ENCODE data around the gene PRKCZ. TPM values are rescaled to one million over a fixed set of nuclear protein-coding genes. Genes with fewer than 3 reads are reported as not detected.

PRKCZ gene
- polyA plus RNA-seq, 1 of the 3 experiments (the other 2 are of a cell fraction): 24.2 TPM

DNA sequence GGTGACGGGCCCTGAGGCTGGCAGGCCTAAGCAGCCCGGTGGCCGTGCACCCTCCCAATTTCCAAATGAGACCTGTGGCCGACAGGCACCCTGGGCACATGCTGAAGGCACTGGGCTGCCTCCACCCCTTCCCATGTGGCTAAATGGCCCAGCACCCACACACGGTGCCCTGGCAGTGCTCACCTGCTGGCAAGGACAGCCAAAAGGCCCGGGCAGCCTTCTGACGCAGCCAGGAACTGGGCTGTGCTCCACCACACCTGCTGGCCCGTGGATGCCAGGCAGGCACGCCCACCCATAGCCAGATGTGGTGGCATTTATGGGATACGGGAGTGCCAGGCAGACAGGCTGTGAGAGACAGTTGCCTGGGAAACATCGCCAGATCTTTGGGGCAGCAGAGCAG is 148.4 kb downstream of the PRKCZ start (continued):
- TF ChIP-seq TAF1 (IDR thresholded peaks at IDR 0.05; ENCODE audit: borderline replicate concordance, low read depth, low read length) (no peak), TEAD4 (IDR thresholded peaks at IDR 0.05; ENCODE audit: borderline replicate concordance, insufficient read depth) (no peak), SIN3A (IDR thresholded peaks at IDR 0.05; ENCODE audit: borderline replicate concordance, low read depth, low read length) (no peak), FOXM1 (IDR thresholded peaks at IDR 0.05; ENCODE audit: low read depth) (no peak), EZH2phosphoT487 (IDR thresholded peaks at IDR 0.05; ENCODE audit: borderline replicate concordance, low read depth) (no peak)

DNA sequence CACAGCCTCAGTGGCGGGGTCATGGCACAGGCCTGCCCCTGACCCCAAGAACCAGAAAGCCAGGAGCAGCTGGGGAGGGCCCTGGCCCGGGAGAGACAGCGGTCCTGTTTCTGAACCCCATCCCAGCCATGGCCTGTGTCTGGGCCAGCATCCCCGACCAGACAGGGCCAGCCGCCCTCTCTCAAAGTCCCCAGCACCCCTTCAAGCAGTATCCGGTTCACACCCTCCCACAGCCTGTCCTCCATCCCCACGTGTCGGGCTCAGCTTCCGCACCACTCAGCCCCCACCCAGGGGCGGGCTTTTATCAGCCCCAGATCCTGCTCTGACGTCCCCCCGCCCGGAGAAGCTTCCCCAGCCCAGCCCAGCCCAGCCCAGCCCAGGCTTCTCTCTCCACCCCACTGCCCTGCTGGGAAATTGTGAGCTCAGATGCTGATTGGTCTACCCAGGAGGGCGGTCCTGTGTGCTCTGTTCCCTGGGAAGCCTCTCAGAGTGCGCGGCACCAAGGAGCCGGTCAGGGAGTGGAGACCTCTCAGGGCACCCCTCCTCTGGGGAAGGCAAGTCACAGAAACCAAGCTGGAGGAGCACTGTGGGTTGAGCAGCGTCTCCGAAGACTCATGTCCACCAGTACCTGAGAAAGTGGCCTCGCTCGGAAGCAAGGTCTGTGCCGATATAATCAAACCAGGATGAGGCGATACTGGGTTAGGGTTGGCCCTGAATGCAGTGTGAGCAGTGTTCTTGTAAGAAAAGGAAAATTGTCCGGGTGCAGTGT is 149.0 kb downstream of the PRKCZ start:
- Histone ChIP-seq H3K9me3 (no peaks in the 10 kb centered on the region), H3K4me2 (no peak overlapping the region), H3K79me2 (ENCODE audit: insufficient read depth) (no peaks in the 10 kb centered on the region), H3K4me1 (ENCODE audit: control insufficient read depth in 1 of 2, insufficient read depth in 2 of 2, low read depth in 1 of 2, low read length in 1 of 2) (peaks cover 0 to 22% of the 10 kb centered on the region in 2 experiments; a peak in 1 of 4 replicates), H3F3A (replicated peaks; ENCODE audit: insufficient read depth) (no peaks in the 10 kb centered on the region), H3K9ac (no peak overlapping the region), H3K27me3 (ENCODE audit: insufficient read depth) (no peaks in the 10 kb centered on the region), H3K4me3 (ENCODE audit: low read depth in 2 of 2, low read length in 1 of 2) (peak overlapping the region in 1 of 2 experiments; percentile 33; a peak in 1 of 4 replicates), H3K27ac (ENCODE audit: low read depth in 2 of 2, low read length in 1 of 2) (peak overlapping the region in 1 of 2 experiments; percentile 71; a peak in 2 of 4 replicates), H3K36me3 (replicated peaks in 1 of 2; ENCODE audit: control insufficient read depth in 1 of 2, insufficient read depth in 2 of 2, low read length in 1 of 2) (no peaks in the 10 kb centered on the region), H3K9me2 (no peaks in the 10 kb centered on the region), H2AFZ (ENCODE audit: low read depth) (no peak overlapping the region), H4K20me1 (ENCODE audit: insufficient read depth) (no peaks in the 10 kb centered on the region)
- ChIA-PET POLR2A (interaction anchor here (0.7 to 1.3 kb wide), 2 partner anchors 183 to 185 kb away, joined by 4 to 5 read pairs; no protein-coding TSS in a partner anchor), CTCF (interaction anchor here (0.6 to 11.4 kb wide), 3 partner anchors 41 to 181 kb away, joined by 3 to 292 read pairs (median 4); no protein-coding TSS in a partner anchor)
- TF ChIP-seq MXI1 (IDR thresholded peaks at IDR 0.05; ENCODE audit: low read depth, low read length) (peak; percentile 45; the same call in 1 of the 2 replicates), RFX5 (IDR thresholded peaks at IDR 0.05; ENCODE audit: low read length) (0 out of 2 replicates have a peak, but pooled peaks have one; percentile 36), RCOR1 (IDR thresholded peaks at IDR 0.05; ENCODE audit: low read length) (no peak), TAF1 (IDR thresholded peaks at IDR 0.05; ENCODE audit: borderline replicate concordance, low read depth, low read length) (no peak), GATA2 (CRISPR knock-in tag; IDR thresholded peaks at IDR 0.05) (0 out of 2 replicates have a peak, but pooled peaks have one; percentile 11)
- 77% methylated on average over 12 of the region's 24 CpGs for WGBS (ENCODE audit: low lambda C conversion rate)
- DNase-seq: peak; percentile 83

DNA sequence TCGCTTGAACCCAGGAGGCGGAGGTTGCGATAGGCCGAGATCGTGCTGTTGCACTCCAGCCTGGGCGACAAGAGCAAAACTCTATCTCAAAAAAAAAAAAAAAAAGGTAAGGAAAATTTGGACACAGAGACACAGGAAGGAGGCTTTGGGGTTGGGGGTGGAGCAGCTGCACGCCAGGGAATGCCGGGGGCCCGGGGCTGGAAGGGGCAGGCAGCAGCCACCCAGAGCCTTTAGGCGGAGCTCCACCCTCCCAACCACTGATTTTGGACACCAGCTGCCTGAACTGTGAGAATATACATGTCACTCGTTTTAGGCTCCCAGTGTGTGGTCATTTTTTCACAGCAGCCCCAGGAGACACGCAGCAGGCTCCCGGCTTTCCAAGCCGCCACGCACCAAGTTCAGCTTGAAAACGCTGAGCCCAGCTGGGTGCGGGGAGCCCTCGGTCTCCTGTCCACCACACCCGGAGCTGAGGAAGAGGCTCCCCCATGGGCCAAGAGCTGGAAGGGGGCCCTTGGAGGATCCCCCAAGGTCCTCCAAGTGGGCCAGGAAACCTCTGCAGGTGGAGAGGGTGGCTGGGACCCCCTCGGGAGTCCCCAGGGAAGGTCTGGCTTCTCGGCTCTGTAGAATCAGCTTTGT is 150.2 kb downstream of the PRKCZ start:
- Histone ChIP-seq H3F3A (replicated peaks; ENCODE audit: insufficient read depth) (no peaks in the 10 kb centered on the region), H3K4me1 (ENCODE audit: control insufficient read depth in 1 of 2, insufficient read depth in 2 of 2, low read depth in 1 of 2, low read length in 1 of 2) (peaks cover under 1 to 25% of the 10 kb centered on the region in 2 experiments; a peak in 1 of 4 replicates), H3K27me3 (ENCODE audit: insufficient read depth) (no peaks in the 10 kb centered on the region), H3K9ac (no peak overlapping the region), H2AFZ (ENCODE audit: low read depth) (no peak overlapping the region), H3K4me3 (ENCODE audit: low read depth in 2 of 2, low read length in 1 of 2) (no peak overlapping the region), H3K9me2 (no peaks in the 10 kb centered on the region), H3K4me2 (no peak overlapping the region), H3K36me3 (replicated peaks in 1 of 2; ENCODE audit: control insufficient read depth in 1 of 2, insufficient read depth in 2 of 2, low read length in 1 of 2) (no peaks in the 10 kb centered on the region), H3K27ac (ENCODE audit: low read depth in 2 of 2, low read length in 1 of 2) (no peak overlapping the region), H3K79me2 (ENCODE audit: insufficient read depth) (no peaks in the 10 kb centered on the region), H4K20me1 (ENCODE audit: insufficient read depth) (no peaks in the 10 kb centered on the region), H3K9me3 (no peaks in the 10 kb centered on the region)
- ChIA-PET POLR2A (no interaction called here), CTCF (interaction anchor here (0.9 to 11.4 kb wide), 4 partner anchors 40 to 187 kb away, joined by 3 to 292 read pairs (median 4); no protein-coding TSS in a partner anchor)
- 88% methylated on average over 14 of the region's 21 CpGs for WGBS (ENCODE audit: low lambda C conversion rate)
- no peak for DNase-seq
- TF ChIP-seq TAF1 (IDR thresholded peaks at IDR 0.05; ENCODE audit: borderline replicate concordance, low read depth, low read length) (no peak), FOXM1 (IDR thresholded peaks at IDR 0.05; ENCODE audit: low read depth) (no peak), SMC3 (IDR thresholded peaks at IDR 0.05; ENCODE audit: low read depth, low read length) (no peak), ELF1 (IDR thresholded peaks at IDR 0.05) (no peak), NRF1 (IDR thresholded peaks at IDR 0.05; ENCODE audit: low read depth, low read length) (no peak), SIN3A (IDR thresholded peaks at IDR 0.05; ENCODE audit: borderline replicate concordance, low read depth, low read length) (no peak), POLR2AphosphoS5 (IDR thresholded peaks at IDR 0.05; ENCODE audit: low read depth, low read length) (no peak), MXI1 (IDR thresholded peaks at IDR 0.05; ENCODE audit: low read depth, low read length) (no peak)
- TF ChIP-seq, protein P1, sequence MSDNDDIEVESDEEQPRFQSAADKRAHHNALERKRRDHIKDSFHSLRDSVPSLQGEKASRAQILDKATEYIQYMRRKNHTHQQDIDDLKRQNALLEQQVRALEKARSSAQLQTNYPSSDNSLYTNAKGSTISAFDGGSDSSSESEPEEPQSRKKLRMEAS (IDR thresholded peaks at IDR 0.05; ENCODE audit: low read depth): no peak
- TF ChIP-seq, protein P2, sequence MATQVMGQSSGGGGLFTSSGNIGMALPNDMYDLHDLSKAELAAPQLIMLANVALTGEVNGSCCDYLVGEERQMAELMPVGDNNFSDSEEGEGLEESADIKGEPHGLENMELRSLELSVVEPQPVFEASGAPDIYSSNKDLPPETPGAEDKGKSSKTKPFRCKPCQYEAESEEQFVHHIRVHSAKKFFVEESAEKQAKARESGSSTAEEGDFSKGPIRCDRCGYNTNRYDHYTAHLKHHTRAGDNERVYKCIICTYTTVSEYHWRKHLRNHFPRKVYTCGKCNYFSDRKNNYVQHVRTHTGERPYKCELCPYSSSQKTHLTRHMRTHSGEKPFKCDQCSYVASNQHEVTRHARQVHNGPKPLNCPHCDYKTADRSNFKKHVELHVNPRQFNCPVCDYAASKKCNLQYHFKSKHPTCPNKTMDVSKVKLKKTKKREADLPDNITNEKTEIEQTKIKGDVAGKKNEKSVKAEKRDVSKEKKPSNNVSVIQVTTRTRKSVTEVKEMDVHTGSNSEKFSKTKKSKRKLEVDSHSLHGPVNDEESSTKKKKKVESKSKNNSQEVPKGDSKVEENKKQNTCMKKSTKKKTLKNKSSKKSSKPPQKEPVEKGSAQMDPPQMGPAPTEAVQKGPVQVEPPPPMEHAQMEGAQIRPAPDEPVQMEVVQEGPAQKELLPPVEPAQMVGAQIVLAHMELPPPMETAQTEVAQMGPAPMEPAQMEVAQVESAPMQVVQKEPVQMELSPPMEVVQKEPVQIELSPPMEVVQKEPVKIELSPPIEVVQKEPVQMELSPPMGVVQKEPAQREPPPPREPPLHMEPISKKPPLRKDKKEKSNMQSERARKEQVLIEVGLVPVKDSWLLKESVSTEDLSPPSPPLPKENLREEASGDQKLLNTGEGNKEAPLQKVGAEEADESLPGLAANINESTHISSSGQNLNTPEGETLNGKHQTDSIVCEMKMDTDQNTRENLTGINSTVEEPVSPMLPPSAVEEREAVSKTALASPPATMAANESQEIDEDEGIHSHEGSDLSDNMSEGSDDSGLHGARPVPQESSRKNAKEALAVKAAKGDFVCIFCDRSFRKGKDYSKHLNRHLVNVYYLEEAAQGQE (IDR thresholded peaks at IDR 0.05; ENCODE audit: low read depth, low read length): no peak

Data from SK-N-SH (cell line).